Transverse colon (tissue), 3 donors: ENCODE data around the gene TANGO6.

Source experiments
- CTCF ChIP-seq, 5 experiments: fragments of 200-600 bp in 3 of 5; fragments of 450-650 bp in 2 of 5; sonication (generic) in 3 of 5; IDR thresholded peaks; 1 replicate in 2 of 5; 2 replicates in 3 of 5; pipeline ENCODE4 v1.5.1; 2016 to 2017; ENCODE audit warnings: antibody characterized with exemption in 5 of 5, inconsistent platforms in 3 of 5, mild to moderate bottlenecking in 2 of 5, moderate library complexity in 1 of 5
- POLR2A ChIP-seq: fragments of 450-650 bp; IDR thresholded peaks from one replicate; pipeline ENCODE4 v1.6.1; 2016; ENCODE audit warnings: antibody characterized with exemption, mild to moderate bottlenecking, moderate library complexity

DNA sequence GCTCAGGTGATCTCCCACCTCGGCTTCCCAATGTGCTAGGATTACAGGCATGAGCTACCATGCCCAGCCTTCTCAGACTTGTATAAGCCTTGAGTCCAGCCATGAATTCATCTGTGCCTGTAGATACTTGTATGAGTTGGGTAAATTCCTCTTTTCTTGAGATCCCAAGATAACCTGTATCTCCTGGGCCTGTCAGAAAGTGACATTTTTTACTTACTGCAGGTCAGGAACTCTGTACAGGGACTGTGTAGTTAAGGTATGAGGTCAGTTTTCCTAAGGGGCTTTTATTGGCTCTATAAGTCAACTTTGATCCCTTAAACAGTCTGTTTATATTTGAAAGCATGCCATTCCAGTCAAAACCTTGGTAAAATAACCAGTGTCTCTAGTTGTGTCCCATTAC, 155.8 kb downstream of the TANGO6 start:
- TF ChIP-seq CTCF (IDR thresholded peaks at IDR 0.05) = no peak
- no peak for TF ChIP-seq POLR2A
